GM12801 (cell line): ENCODE data around the gene PTGFRN.

Source experiments
- CTCF ChIP-seq: IDR thresholded peaks from one replicate; pipeline ENCODE4 v1.5.1; 2011; ENCODE audit warnings: control low read depth; ENCODE audit not compliant: insufficient read length; ENCODE audit errors: extremely low read depth

The PTGFRN gene

GRCh38 chr1:117029685-117030084, 120.0 kb downstream of the PTGFRN start:
- TF ChIP-seq CTCF = no peak

- no peak for TF ChIP-seq CTCF
Measured at GRCh38 chr1:117030271-117030877, 120.7 kb downstream of the PTGFRN start.

- TF ChIP-seq CTCF = no peak
Measured at GRCh38 chr1:117032266-117032665, 122.5 kb downstream of the PTGFRN start.

GRCh38 chr1:117032681-117033539, 123.2 kb downstream of the PTGFRN start:
- TF ChIP-seq CTCF = no peak

- no peak for TF ChIP-seq CTCF
Measured at GRCh38 chr1:117033772-117034171, 124.1 kb downstream of the PTGFRN start.

GRCh38 chr1:117034791-117035290, 125.1 kb downstream of the PTGFRN start:
- TF ChIP-seq CTCF = no peak

GRCh38 chr1:117036018-117036461, 126.3 kb downstream of the PTGFRN start:
- no peak for TF ChIP-seq CTCF
